ENCODE data around the gene SF3A1.

The SF3A1 gene

GRCh38 chr22:30325065-30325720 lies 31.5 kb downstream of the SF3A1 start:
- DNase-seq (ENCODE audit: low spot score) = peak; percentile 53

DNA sequence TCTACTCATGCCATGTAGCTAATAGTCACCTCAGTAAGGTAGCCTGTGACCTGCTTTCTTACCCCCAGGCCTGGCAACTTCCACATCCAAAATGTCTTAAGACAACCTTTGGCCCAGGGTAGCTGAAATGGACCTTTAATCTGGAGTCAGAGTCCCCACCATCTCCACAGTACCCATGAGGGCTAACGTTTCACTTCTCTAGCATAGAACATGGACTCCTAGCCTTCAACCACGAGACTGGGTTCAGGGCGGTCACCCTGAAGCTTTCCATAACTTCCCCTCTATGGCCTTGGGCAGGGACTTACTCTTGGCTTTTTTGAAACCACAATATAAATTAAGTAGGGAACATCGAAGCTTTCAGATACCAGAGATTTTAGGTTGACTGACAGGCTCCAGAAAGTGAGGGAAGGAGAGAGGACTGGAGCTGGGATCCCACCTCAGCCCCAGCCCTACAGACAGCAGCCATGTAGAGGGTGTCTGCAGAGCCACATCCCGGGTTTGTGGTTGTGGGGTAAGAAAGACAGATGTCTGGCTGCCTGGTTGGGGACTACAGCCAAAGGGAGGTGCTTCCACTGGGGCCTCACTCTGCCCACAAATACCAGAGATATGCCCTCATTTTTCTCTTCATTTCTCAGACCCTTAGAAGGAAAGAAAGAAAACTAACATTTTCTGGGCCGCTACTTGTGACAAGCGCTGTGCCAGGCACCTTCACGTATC lies 32.5 kb downstream of the SF3A1 start:
- DNase-seq (ENCODE audit: low spot score) = no peak

GRCh38 chr22:30323246-30323645 lies 33.4 kb downstream of the SF3A1 start:
- no peak for DNase-seq (ENCODE audit: low spot score)

DNA sequence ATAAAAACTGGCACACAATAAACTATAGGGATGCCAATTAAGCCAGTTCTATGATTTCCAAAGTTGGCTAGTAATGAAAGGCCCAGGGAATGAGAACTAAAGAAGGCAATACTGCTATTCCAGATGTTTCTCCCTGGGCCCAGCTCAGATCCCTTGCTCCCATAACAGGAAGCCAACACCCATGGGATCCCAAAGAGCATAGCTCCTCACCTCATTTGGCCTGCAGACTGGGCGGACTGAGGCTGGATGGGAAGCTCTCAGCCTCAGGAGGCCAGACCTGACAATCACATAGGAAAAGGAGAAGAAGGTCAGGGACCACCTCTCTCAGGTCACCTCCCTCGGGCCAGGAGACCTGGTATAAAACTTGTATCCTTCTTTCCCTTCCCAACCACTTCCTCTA lies 35.2 kb downstream of the SF3A1 start:
- DNase-seq (ENCODE audit: low spot score) = no peak

GRCh38 chr22:30320021-30320556 lies 36.6 kb downstream of the SF3A1 start:
- no peak for DNase-seq (ENCODE audit: low spot score)

DNA sequence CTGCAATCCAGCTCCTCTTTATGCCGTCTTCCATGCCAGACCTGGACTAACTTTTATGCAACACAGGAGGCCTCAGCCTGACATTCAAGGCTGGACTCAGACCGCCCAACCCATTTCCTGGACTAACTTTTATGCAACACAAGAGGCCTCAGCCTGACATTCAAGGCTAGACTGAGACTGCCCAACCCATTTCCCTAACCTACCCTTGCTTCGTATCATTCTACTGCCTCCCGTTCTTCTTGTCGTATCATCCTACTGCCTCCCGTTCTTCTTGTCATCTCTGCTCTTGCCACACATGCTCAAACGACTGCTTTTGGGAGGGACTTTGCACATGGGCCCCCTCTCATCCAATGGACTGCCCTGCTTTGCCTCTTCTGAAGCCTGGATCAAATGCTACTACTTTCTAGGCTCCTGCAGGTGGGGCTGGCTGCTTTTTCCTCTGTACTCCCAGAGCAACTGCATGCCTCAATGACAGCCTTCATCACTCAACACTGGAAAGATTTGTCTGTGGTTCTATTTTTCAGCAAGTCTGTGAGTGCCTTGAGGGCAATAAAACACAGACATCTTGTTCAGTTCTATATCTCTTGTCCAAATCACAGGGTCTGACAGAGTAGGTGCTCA lies 37.8 kb downstream of the SF3A1 start:
- no peak for DNase-seq (ENCODE audit: low spot score)

- DNase-seq (ENCODE audit: low spot score) = no peak
These were observed 38.9 kb downstream of the SF3A1 start for GRCh38 chr22:30317778-30318177.

- no peak for DNase-seq (ENCODE audit: low spot score)
These were observed 40.6 kb downstream of the SF3A1 start for GRCh38 chr22:30315962-30316576.

DNA sequence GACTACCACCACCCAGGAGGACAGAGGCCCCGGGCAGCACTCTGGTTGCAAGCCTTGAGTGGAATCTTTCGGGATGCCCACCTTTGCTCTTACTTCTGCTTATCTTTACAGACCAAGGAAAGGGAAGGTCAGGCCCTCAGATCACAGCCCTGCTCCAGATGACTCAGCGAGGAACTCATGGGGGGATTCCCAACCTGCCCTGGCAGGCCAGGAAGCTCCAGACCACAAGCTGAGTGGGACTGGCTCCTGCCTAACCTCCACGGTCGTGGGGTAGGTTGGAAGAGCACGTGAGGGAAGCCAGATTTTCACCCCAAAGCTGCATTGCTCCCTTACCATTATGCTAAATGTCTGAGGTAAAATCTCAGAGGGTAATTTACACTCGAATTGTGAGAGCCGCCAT lies 41.8 kb downstream of the SF3A1 start:
- no peak for DNase-seq (ENCODE audit: low spot score)

DNA sequence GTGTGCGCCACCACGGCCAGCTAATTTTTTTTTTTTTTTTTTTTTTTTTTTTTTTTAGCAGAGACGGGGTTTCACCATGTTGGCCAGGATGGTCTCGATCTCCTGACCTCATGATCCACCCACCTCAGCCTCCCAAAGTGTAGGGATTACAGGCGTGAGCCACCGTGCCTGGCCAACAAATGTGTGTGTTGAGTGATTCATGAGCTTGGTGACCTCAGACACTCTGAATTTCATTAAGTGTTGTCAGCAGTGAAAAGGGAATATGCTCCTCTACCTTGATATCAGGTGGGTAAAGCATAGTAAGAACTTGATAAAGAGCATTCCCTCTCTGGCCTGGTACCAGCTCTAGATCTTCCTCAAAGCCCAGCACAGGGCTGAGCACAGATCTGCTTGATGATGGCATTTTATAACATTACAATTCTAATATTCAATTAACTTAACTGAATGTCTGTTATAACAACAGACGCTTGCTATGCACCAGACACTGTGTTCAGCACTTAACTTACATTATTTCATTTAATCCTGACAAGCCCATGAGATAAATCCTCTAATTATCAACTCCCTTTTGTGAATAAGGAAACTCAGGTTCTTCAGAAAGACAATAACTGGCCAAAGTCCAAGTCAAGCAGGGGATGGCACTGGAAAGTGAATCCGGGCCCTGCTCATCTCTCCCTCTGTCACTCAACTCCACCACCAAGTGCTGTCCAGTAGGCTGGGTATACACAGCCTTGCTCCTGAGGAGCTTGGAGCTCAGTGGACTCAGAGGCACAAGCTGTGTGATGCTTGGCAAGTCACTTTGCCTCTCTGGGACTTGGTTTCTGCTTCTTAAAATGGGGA lies 42.9 kb downstream of the SF3A1 start:
- no peak for DNase-seq (ENCODE audit: low spot score)

- no peak for DNase-seq (ENCODE audit: low spot score)
These were observed 44.6 kb downstream of the SF3A1 start for GRCh38 chr22:30312053-30312452.

DNA sequence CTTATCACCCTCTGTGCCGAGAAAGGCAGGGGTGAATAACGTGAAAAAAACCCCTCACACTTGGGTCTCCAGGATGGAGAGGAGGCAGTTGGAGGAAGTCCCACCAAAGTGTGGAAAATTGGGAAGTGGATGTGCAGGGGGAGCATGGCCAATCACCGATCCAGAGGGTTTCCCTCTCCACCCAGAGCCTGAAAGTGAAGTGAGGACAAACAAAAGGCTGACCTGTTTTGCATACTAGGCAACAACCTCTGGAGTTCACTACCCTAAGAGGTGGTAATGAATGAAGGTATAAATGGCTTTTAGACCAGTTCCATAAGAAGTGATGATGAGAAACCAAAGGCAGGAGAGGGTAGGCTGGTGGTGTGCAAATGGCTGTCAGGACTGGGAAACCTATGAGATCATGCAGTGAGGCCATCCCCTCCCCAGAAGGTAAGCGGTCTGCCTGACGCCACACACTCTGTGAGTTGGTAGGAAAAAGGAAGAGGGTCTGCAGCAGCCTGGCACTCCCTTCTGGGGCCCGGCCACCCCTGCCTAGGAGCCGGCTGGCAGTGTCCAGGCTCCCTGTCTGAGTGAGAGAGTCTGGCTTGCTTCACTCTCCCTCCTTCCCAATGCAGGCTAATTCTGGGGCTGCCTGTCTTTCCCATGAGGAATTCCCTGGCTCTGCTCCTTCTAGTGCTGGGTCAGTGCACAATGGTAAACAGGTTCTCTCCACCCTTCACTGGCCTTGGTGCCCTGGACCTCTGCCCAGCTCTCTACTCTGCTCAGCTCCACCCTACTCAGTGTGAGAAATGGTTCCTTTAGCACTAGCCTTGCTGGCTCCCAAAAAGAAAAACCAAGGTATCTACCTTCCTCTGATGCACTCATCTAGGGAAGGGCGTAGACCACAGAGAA lies 45.6 kb downstream of the SF3A1 start:
- no peak for DNase-seq (ENCODE audit: low spot score)

GRCh38 chr22:30309951-30310741 lies 46.5 kb downstream of the SF3A1 start:
- no peak for DNase-seq (ENCODE audit: low spot score)

- no peak for DNase-seq (ENCODE audit: low spot score)
These were observed 48.0 kb downstream of the SF3A1 start for GRCh38 chr22:30308518-30309230.

DNA sequence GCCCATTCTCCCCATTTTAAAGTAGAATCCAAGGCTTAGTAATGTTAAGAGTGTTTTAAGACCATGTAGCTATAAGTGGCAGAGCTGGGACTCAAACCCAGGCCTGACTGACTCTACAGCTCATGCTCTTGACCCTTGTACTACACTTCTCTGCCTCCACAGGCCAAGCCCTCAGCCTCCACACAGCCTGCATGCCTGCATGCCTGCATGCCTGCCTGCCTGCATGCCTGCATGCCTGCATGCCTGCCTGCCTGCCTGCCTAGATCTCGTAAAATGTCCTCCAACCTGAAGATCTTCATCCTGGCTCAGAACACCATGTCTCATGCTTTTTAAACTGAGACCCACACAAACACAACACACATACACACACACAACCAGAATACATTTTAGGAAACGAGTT lies 48.6 kb downstream of the SF3A1 start:
- no peak for DNase-seq (ENCODE audit: low spot score)

- DNase-seq (ENCODE audit: low spot score) = no peak
These were observed 49.6 kb downstream of the SF3A1 start for GRCh38 chr22:30307041-30307574.

DNA sequence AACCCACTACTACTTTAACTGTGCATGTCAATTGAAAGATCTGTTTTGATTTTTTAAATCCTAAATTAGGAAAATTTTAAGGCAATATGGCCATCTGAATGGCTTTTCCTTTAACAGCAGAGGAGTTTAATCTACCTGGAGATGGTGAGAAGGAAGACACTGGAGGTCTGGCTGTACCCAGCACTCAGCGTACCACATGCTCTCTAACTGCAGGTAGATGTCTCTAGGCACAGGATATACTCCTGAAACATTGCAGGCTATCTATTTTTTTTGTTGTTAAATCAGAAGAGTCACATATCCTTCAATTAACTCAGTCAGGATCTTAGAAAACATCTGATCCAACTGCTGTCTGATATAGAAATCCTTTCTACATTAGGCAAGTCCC lies 50.1 kb downstream of the SF3A1 start:
- DNase-seq (ENCODE audit: low spot score) = no peak

GRCh38 chr22:30305906-30306626 lies 50.6 kb downstream of the SF3A1 start:
- DNase-seq (ENCODE audit: low spot score) = no peak
